Measurements from ENCODE around the gene SULT1A2.
"Not testable (repeated sequence)": the region's sequence is repeated elsewhere in the genome, so short reads cannot be mapped to it uniquely, and the experiment has no call there.

GRCh38 chr16:28601589-28601988 lies 4.7 kb upstream of the SULT1A2 start:
- TF ChIP-seq CTCF (conservative IDR thresholded peaks at IDR 0.05 in 1 of 2, IDR thresholded peaks at IDR 0.05 in 1 of 2; ENCODE audit: low read depth in 1 of 2, low read length in 2 of 2); EZH2 (IDR thresholded peaks at IDR 0.05; ENCODE audit: low read length, missing control alignments): not testable (repeated sequence)

All from fibroblast of lung (primary cell).